ENCODE results near the gene TCP11L2.

GRCh38 chr12:106328735-106329134 lies 26.2 kb downstream of the TCP11L2 start:
- TF ChIP-seq CTCF (IDR thresholded peaks at IDR 0.05; ENCODE audit: borderline replicate concordance, extremely low read depth, low read length, poor library complexity, severe bottlenecking) (no peak), EZH2 (IDR thresholded peaks at IDR 0.05; ENCODE audit: borderline replicate concordance, low read depth, low read length, severe bottlenecking) (no peak)
